GM19455 (cell line): Measurements from ENCODE around the gene MARK3.

Source experiments
- ATAC-seq: cut with Tn5 transposase; IDR thresholded peaks from one replicate; pipeline ENCODE4 v1.9.1; 2021; ENCODE audit not compliant: unreplicated experiment

MARK3 gene

GRCh38 chr14:103533137-103533998 lies 148.2 kb downstream of the MARK3 start:
- no peak for ATAC-seq

- no peak for ATAC-seq
Observed at GRCh38 chr14:103533999-103534575, 148.9 kb downstream of the MARK3 start.

- no peak for ATAC-seq
Observed at GRCh38 chr14:103534576-103535061, 149.4 kb downstream of the MARK3 start.

- no peak for ATAC-seq
Observed at GRCh38 chr14:103535081-103535890, 150.1 kb downstream of the MARK3 start.

GRCh38 chr14:103535891-103536565 lies 150.8 kb downstream of the MARK3 start:
- no peak for ATAC-seq

GRCh38 chr14:103536693-103537092 lies 151.5 kb downstream of the MARK3 start:
- ATAC-seq: no peak

- no peak for ATAC-seq
Observed at GRCh38 chr14:103537175-103537990, 152.2 kb downstream of the MARK3 start.

GRCh38 chr14:103538291-103539055 lies 153.3 kb downstream of the MARK3 start:
- ATAC-seq: no peak

GRCh38 chr14:103539056-103539825 lies 154.0 kb downstream of the MARK3 start:
- ATAC-seq: no peak

GRCh38 chr14:103540821-103541708 lies 155.8 kb downstream of the MARK3 start:
- no peak for ATAC-seq

- ATAC-seq: no peak
Observed at GRCh38 chr14:103541709-103542604, 156.7 kb downstream of the MARK3 start.

GRCh38 chr14:103542605-103543088 lies 157.4 kb downstream of the MARK3 start:
- ATAC-seq: no peak

GRCh38 chr14:103543140-103543539 lies 157.9 kb downstream of the MARK3 start:
- ATAC-seq: no peak

- no peak for ATAC-seq
Observed at GRCh38 chr14:103543721-103544387, 158.6 kb downstream of the MARK3 start.

- no peak for ATAC-seq
Observed at GRCh38 chr14:103544388-103545218, 159.4 kb downstream of the MARK3 start.
